Right ventricle myocardium inferior (tissue), 1 donor: ENCODE measurements around the gene AP2A1. TPM values are rescaled to one million over a fixed set of nuclear protein-coding genes. Genes with fewer than 3 reads are reported as not detected.

Source experiments
- ATAC-seq: fragments of 200-7000 bp; cut with Tn5 transposase; one replicate; pipeline ENCODE4 v1.9.1; 2020; ENCODE audit warnings: mild to moderate bottlenecking, moderate library complexity
- DNase-seq: peaks from one replicate; pipeline ENCODE4 v3.0.0; 2021; ENCODE audit errors: missing footprints
- intact Hi-C: fragments of 100-400 bp; cut with DNase I; formaldehyde crosslinking; loops from one replicate; pipeline ENCODE4 v1.11.0; 2022
- total RNA-seq: library from RNA; stranded (reverse); fragmentation: NEBNext Ultra II Directional; extraction: Animal tissue kit (Norgen Biotek cat#: 25700); gene quantifications from one replicate; pipeline ENCODE4 v1.2.1, GENCODE V29; 2021
- donor health status: DM: no; HTN: yes; CAD: no; lungs with severe emphysema.

Gene AP2A1
- total RNA-seq, 1 donor from 2014 or later, result 76.4 TPM

DNA sequence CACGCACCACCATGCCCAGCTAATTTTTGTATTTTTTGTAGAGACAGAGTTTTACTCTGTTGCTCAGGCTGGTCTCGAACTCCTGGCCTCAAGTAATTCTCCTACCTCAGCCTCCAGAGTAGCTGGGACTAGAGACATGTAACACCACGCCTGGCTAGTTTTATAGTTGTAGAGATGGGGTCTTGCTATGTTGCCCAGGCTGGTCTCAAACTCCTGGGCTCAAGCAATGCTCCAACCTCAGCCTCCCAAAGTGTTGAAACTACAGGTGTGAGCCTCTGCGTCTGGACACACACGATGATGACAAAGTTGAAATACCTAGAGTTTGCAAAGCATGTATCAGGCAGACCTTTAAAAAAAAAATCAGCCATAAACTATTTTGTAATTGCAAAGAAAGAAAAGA lies 79.6 kb downstream of the AP2A1 start:
- intact Hi-C loops, result no loop called here

DNA sequence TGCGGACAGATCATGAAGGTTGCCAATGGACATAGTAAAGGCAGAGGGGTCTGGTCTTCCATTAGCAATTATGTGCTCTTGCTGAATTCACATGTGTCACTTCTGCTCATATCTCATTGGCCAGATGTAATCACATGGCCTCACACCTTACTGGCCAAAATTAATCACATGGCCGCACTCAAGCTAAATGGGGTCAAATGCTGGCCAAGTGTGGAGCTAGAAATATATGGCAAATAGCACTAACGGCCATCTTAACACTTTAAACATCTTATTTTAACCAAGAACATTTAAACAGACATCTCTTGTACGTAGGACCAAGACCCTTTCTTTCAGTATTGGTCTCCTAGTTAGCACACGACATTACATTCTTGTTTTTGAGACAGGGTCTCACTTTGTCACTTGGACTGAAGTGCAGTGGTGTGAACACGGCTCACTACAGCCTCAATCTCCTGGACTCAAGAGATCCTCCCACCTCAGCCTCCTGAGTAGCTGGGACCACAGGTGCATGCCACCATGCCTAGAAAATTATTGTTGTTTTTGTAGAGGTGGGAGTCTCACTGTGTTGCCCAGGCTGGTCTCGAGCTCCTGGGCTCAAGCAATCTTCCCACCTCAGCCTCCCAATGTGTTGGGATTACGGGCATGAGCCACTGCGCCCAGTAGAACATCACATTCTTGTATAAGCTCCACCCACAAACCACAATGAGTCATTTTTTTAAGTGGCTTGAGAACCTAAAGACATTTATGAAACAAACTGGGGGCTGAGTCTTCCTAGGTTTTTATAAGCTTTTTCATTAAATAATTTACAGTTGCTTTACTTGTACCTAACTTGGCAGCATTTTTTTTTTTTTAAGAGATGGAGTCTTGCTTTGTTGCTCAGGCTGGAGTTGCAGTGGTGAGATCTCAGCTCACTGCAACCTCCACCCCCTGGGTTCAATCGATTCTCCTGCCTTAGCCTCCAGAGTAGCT lies 81.2 kb downstream of the AP2A1 start:
- DNase-seq (no peak), ATAC-seq (no peak)
- intact Hi-C loops, result no loop called here

More for the DNA sequence above, 79.6 kb downstream of the AP2A1 start:
- DNase-seq, result no peak
- ATAC-seq, result no peak

GRCh38 chr19:49848938-49849337 lies 82.1 kb downstream of the AP2A1 start:
- intact Hi-C loops, result no loop called here
- DNase-seq (no peak), ATAC-seq (no peak)

DNA sequence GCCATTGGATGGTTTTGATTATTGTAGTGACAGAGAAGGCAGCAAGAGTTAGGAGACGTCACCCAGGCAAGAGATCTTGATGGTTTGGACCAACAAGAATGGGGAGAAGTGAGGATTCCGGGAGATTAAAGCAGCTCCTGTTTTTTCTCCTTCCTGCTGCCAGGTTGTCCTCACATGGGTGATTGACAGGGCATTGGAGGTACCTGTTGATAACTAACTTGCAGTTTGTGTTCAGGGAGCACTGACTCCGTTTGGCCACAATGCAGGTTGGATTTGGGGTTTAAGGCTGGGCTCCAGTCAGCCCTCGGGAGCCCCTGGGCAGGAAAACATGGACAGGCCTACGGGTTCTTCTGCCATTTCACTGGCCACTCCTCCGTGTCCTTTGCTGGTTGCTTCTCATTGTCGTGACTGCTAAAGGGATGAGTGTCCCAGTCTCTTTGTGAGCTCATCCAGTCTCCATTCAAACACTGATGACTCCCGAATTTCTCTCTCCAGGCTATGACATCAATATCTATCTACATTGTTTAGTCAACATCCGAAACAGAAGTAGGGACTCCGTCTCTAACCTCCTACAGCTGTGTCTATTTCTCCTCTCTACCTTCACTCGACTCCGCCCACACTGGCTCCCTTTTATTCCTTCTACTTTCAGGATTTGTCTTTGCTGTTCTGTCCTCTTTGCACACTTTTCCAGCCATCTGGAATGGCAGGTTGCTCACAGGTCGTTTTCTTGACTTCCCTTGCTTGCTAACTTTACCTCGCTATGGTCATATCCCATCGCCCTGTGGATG lies 82.8 kb downstream of the AP2A1 start:
- DNase-seq, result no peak
- intact Hi-C loops, result loop anchor here (2.0 kb wide), 3 partner anchors 17 to 83 kb away; partner anchors contain the start of genes AP2A1, FUZ and PNKP
- no peak for ATAC-seq

GRCh38 chr19:49850221-49850486 lies 83.4 kb downstream of the AP2A1 start:
- intact Hi-C loops, result loop anchor here (2.0 kb wide), 3 partner anchors 17 to 83 kb away; partner anchors contain the start of genes AP2A1, FUZ and PNKP
- DNase-seq (no peak), ATAC-seq (no peak)

DNA sequence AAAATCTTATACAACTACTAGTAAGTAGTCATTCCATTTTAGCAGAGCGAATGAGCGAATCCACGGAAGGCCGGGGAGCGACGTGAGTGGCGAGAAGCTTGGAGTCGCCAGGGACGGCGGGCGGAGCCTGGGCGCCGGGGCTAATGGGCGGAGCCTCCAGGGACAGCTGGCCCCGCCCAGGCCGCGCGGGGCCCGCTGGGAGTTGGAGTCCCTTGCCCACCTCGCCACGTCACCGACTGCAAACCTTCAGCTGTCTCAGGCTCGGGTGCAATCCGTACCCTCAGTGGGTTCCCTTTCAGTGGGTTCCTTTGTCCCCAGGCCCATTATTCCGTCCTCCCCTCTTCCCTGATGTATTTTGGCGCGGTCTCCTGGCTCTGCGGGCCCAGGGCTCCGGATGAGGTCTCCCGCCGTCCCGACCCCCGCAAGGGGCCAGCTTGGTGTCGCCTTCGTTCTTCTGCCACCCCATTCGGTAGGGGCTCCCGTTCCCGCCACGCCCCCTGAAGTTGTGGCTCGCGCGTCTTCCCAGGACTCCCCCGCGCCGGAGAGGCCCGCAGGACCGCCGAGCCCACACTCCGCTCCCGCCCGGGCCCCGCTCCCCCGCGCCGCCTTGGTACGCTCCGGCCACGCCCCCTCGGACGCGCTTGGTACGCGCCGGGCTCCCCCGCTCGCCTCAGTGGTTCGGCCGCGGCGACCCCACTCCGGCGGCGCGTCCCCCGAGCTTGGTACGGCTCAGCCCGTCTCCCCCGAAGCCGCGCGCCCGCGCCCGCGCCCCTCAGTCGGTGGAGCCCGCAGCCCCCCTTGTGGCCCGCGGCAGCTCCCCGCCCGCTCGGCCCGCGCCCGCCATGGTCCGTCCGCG lies 83.9 kb downstream of the AP2A1 start, which contains the start of gene PTOV1:
PTOV1 (plus strand) TSS at position 673 of the 856 bp plus-strand sequence.
- intact Hi-C loops, result loop anchor here (2.0 kb wide), 3 partner anchors 16 to 84 kb away; partner anchors contain the start of genes AP2A1, FUZ and PNKP
- DNase-seq (peak; percentile 96), ATAC-seq (peak; percentile 96)

DNA sequence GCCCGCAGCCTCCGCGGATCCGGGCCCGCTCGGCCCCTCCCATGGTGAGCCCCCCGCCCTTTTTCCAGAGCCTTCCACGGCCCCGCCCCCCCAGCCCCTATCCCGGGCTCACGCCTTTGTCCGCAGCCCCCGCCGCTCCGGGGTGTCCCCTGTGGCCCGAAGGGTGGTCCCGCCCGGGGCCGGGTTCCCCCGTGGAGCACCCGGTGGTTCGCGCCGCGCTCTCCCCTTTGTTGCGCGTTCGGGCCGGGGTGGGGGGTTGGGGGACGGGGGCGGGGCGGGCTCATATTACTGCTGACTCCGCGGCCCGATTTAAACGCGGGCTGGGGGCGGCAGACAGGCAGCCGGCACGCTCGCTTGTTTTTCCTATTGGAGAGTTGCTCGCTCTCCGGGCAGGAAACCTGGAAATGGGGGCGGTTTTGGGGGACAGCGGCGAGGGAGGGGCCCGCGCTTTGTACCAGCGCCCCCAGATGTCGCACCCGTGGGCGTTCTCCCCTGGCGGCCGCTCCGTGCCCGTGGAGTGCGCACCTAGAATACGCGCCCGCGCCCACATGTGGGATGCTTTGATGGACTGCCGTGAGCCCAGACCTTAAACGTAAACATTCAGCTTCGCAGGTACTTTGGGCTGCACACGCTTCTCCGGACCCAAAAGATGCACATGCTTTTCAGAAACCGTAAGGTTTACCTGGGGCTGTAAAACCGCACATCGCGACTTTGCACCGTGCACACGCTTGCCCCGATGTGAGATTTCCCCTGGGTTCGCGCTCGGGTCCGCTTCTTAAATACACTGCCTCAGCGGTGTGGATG lies 84.9 kb downstream of the AP2A1 start:
- intact Hi-C loops, result loop anchor here (2.0 kb wide), 3 partner anchors 15 to 85 kb away; partner anchors contain the start of genes AP2A1, FUZ and PNKP
- ATAC-seq (no peak), DNase-seq (no peak)

DNA sequence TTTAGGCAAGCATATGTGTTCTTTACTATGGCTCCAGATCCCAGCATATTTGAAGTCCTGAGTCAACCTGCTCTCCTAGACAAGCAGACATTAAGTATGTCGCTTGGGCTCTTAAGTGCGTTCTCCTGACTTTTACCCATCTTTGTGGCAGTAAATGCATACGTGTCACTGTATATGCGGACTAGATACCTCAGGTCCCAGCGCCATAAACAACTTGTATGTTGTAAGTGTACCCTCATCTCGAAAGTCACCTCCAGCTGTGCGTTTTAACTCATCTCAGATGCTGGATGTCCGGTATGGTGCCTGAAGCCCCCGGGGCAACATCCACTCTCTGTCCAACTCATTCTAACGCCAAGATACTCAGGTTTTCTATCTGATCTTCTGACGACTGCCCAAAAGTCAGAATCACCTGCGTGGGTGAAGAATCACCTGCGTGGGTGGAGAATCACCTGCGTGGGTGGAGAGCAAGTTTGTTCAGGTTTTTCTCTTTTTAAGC lies 85.9 kb downstream of the AP2A1 start:
- no peak for ATAC-seq
- intact Hi-C loops, result no loop called here

GRCh38 chr19:49853852-49854377 lies 87.1 kb downstream of the AP2A1 start:
- ATAC-seq (no peak), DNase-seq (peak; percentile 54)
- intact Hi-C loops, result no loop called here

More for the DNA sequence above, 85.9 kb downstream of the AP2A1 start:
- no peak for DNase-seq

GRCh38 chr19:49854378-49855263 lies 87.8 kb downstream of the AP2A1 start:
- intact Hi-C loops, result no loop called here
- DNase-seq, result peak; percentile 52
- no peak for ATAC-seq

DNA sequence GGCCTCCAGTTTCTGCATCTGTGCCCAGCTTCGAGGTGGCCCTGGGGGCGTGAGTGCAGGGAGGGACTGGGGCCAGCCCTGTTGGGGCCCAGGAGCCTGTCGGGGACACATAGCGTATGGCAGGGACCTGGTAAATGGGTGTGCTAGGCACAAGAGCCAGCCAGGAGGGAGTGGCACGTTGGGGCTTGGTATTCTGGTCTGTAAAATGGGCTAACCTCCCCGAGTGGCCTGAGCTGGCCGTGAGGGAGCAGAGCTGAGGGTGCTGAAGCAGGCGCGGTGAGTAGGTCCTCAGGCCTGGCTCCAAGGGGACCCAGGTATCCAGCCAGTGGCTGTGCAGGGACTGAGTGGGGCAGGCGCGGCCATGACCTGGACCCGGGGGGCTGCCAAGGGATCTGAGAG lies 88.5 kb downstream of the AP2A1 start:
- peak; percentile 51 for DNase-seq
- ATAC-seq, result no peak
- intact Hi-C loops, result no loop called here

- intact Hi-C loops, result no loop called here
- no peak for ATAC-seq
These were observed 89.1 kb downstream of the AP2A1 start for GRCh38 chr19:49855676-49856573.

GRCh38 chr19:49856574-49857021 lies 89.8 kb downstream of the AP2A1 start:
- peak; percentile 64 for DNase-seq
- no peak for ATAC-seq
- intact Hi-C loops, result no loop called here

More at GRCh38 chr19:49855676-49856573, 89.1 kb downstream of the AP2A1 start:
- DNase-seq, result peak; percentile 22
